GM21360 (cell line): ENCODE results near the gene ADAM8.
A peak's percentile ranks its signal among the peaks of the same experiment; 100 is the strongest.
"Not testable (repeated sequence)": the region's sequence is repeated elsewhere in the genome, so short reads cannot be mapped to it uniquely, and the experiment has no call there.

Experiments used
- ATAC-seq: cut with Tn5 transposase; IDR thresholded peaks from one replicate; pipeline ENCODE4 v1.9.1; 2021; ENCODE audit warnings: mild to moderate bottlenecking, moderate library complexity; ENCODE audit not compliant: unreplicated experiment

ADAM8 gene

DNA sequence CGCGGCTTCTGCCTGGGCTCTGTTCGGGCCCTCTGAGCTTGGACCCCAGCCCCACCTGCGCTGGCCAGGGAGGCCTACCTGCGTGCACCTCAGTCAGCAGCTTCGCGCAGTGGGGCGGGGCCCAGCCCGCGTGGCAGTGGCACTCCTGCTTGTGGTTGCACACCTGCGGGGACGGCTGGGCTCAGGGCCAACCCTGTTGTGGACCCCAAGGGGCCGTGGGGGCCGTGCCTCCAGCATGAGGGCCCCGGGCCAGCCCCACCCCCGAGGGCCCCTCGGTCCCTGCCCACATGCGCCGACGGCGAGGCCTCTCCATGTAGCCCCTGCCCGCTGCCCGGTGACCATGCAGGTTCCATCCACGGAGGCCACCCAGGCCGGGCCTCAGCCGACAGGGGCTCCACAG is 7.3 kb downstream of the ADAM8 start:
- no peak for ATAC-seq

DNA sequence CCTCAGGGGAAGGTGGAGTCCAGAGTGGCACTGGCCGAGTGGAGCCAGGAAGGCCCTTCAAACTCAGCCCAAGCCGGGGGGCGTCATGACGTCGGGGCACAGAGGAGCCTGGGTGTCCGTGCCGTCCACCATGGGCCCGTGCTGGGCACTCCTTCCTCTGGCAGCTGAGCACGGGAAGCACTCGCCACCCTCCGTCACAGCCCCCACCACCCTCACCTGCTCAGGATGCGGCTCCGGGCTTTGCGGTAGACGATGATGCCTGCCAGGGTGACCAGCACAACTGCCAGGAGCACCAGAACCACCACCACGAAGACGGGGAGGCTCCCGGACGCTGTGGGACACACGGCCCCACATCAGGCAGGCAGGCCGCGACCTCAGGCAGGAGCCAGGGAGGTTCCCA is 8.1 kb downstream of the ADAM8 start:
- no peak for ATAC-seq

DNA sequence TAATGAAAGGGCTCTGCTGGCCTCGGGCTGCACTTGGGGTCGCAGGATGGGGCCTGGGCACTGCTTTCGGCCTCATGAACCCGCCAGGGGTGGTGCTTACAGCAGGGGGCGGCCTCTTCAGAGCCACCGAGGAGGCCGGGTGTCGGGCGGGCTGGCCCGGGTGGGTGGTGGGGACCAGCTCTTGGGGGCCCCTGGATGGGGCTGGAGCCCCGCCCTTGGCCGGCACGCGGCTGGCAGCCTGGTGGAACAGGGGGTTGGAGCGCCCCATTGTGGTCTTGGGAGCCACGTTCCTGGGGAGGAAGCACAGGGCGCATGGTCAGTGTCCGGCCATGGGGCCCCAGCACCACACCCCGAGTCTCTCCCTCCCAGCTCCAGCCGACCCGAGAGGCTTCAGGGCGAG is 8.8 kb downstream of the ADAM8 start:
- no peak for ATAC-seq

DNA sequence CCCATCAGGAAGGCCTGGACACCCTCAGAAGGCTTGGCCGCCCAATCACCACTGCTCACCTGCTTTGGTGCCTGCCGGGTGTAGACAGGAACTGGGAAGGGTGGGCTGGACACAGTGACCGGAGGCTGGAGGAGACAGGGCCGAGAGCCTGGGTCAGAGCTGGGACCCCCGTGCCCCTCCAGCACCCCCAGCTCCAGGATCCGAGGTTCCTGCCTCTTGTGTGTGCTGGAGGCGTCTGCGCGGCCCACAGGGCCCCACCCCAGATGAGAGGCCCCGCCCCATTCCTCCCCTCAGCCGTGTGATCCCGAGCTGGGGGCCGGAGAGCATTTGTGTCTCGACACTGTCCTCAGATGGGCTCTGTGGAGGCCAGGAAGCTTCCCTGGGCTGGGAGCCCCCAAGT is 9.4 kb downstream of the ADAM8 start:
- no peak for ATAC-seq

DNA sequence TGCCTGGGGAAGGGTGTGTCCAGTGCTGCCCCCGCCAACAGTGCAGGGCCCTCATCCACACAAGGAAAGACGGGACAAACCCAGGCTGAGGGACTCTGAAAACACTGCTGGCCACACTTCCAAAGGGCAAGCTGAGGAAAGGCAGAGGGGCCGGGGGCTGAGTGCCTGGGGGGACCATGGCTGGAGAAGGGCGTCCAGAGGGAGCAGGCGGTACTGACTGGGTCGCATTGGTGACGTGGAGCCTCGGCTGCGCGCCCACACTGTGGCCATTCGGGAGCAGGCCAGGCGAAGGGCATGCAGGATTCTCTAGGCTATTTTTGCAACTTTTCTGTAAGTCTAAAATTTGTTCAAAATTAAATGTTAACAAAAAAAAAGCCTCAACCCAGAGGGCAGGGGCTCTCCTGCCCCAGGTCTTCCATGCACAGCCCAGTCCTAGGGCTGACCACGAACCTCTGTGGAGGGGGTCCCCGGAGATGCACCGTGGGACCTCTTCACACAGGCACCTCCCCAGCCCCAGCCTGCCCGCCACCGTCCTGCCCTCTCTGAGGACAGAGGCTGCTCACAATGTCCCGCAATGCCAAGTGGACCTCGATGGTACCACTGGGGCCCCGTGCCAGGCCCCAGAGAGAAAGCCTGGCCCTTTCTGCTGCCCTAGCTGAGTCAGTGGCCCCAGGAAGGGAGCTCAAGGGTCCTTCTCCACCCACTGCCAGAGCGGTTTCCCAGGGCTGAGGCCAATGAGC is 10.4 kb downstream of the ADAM8 start:
- ATAC-seq = no peak

DNA sequence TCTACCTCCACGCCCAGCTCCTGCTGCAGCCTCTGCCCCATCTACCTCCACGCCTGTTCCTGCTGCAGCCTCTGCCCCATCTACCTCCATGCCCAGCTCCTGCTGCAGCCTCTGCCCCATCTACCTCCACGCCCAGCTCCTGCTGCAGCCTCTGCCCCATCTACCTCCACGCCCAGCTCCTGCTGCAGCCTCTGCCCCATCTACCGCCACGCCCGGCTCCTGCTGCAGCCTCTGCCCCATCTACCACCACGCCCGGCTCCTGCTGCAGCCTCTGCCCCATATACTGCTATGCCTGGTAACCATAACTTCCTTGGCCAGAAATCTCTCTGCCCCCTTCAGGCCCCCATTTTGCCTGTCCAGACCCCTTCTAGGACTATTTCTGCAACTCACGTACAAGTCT is 11.6 kb downstream of the ADAM8 start:
- not testable (repeated sequence) for ATAC-seq

DNA sequence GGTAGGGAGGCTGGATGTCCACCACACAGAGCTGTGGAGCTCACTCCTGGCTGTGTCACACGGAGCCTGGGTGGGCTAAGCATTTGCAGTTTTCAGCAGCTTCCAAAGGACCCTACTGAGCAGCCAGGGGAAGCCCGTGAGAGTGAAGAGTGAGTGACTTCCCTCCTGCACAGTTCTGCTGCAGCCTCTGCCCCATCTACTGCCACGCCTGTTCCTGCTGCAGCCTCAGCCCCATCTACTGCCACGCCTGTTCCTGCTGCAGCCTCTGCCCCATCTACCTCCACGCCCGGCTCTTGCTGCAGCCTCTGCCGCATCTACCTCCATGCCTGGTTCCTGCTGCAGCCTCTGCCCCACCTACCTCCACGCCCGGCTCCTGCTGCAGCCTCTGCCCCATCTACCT is 12.2 kb downstream of the ADAM8 start:
- no peak for ATAC-seq

DNA sequence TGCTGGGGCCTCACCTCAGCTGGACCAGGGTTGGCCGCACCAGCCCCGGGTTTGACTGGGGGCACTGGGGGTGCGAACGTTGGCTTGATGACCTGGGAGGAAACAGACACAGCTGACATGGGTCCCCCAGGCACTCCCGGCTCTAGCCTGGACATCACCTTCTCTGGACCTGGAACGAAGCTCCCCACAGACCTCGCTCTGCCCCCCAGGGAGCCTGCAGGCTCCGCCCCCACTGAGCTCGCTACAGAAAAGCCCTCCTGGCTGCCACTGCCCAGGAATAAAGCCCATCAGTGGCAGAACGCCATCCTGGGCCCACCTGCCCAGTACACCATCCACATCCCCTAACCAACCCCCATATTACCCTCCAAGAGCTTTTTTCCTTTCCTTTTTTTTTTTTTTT is 13.0 kb downstream of the ADAM8 start:
- no peak for ATAC-seq

DNA sequence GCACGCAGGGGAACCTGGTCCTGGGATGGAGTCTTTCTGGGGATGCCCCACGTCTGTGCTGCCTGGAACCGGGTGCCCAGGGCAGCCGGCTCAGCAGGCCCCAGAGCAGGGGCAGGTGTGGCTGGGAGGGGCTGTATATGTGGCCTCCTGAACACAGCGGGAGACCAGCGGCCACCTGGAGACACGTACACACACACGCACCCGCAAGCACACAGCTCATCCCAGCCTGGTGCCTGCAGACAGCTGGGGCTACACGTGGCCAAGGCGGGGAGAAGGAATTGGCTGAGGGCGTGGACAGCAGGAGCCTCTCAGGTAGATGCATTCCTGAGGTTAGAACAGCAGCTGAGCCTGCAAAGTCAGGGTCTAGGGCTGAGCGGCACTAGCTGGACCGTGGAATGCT is 14.0 kb downstream of the ADAM8 start:
- no peak for ATAC-seq

DNA sequence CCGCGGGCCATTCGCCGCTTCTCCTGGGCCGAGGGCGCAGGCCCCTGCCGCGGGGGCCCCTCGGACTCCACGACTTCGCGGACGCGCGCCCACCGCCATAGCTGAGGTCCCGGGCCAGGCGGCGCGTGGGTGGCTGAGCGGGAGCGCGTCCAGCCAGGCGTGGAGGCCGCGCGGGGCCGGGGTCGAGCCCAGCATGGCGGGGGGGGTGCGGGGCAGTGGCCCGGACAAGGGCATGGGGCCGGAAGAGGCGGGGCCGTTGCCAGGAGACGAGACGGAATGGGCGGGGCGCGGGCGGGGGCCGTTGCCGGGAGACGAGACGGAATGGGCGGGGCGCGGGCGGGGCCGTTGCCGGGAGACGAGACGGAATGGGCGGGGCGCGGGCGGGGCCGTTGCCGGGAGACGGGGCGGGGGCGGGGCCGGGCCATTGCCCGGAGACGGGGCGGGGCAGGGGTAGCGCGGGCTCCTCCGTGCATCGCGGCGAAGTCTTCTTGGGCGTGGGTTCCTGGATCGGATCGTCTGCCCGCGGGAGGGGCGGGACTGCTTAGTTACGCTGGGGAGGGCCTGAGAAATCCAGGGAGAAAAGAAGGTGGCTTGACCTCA is 14.8 kb downstream of the ADAM8 start:
- ATAC-seq = peak; percentile 38

DNA sequence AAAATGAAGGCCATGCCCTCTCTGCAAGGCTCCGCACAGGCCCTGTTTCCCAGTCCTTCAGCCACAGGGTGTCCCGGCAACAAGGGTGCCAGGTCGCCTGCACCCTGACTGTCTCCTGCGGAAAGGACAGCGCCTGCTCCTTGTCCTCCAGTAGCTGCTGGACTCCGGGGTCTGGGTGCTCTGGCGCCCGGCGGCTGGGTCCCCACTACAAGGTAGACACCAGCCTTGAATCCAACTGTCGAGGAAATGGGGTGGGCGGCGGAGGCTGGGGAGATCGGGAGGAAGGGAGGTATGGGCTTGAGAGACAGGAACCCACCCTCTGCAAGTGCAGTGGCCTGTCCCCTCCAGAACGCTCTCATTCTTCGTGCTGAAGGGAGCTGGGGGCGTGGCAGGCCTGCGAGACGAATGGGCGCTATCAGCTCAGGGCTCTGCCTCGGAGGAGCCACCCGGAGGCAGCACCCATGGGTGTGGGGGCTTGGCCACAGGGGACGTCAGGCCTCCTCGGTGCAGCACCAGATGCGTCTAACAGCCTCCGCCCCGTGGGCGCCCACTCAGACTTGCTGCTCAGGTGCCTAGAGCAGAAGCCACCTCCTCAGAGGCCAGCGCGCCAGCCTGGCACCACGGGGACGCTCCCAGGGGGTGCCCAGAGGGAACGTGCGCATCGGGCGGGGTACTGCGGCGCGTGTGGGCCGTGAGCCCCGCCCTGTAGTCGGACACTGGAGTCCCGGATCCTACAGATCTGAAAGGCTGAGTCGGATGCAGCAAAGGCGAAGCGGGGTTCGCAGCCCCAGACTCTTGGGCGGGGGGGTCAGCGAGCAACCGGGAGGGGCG is 15.6 kb downstream of the ADAM8 start:
- ATAC-seq = peak; percentile 49

DNA sequence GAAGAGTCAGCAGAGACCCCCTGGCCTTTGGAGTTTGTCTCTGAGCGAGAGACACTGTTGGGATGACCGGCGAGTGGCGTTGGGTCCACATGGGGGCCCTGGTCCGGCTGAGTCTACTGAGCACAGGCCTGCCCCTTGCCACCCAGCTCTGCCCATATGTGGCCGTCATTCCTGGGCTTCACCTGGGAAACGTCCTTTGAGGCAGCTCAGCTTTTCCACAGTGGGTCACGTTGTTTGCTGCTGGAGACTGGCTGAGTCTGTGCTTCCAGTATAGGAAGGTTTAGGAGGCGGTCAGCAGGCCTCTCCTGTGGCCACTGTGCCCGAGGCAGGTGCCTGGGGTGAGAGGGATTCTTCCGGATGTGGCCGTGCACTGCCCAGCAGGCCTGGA is 17.1 kb downstream of the ADAM8 start:
- no peak for ATAC-seq

DNA sequence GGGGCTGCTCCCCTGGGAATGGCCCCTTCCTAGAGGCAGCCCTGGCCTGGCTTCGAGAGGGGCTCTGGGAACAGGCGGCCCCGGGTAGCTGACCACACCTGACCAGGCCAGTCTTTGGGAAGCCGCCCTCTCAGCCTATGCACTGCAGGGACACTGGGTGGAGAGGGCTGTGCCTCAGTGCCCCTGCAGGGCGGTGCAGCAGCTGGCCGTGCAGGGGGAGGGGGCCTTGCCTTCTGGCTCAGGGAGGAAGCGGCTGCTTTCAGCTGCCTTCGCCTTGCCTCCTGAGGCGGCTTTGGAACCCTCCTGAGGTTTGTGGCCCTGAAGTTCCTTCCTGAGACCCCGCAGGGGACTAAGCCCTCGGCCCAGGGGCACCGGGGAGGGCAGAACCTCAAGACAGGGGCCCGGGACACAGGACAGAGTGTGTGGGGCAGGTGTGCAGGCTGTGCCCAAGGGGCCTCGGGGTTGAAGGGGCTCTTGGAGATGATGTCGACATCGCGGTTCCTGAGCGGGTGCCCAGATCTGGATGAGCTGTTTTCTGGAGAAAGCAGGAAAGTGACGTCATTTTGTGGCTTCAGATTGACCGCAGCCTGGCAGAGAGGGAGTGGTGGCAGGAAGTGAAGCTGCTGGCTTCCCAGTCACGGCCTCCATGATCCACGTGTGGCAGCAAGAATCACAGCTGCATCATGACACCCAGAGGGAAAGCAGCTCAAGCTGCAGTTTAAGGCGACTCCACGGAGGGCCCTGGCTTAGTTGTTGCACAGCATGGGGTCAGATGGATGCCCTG is 17.7 kb downstream of the ADAM8 start:
- no peak for ATAC-seq

DNA sequence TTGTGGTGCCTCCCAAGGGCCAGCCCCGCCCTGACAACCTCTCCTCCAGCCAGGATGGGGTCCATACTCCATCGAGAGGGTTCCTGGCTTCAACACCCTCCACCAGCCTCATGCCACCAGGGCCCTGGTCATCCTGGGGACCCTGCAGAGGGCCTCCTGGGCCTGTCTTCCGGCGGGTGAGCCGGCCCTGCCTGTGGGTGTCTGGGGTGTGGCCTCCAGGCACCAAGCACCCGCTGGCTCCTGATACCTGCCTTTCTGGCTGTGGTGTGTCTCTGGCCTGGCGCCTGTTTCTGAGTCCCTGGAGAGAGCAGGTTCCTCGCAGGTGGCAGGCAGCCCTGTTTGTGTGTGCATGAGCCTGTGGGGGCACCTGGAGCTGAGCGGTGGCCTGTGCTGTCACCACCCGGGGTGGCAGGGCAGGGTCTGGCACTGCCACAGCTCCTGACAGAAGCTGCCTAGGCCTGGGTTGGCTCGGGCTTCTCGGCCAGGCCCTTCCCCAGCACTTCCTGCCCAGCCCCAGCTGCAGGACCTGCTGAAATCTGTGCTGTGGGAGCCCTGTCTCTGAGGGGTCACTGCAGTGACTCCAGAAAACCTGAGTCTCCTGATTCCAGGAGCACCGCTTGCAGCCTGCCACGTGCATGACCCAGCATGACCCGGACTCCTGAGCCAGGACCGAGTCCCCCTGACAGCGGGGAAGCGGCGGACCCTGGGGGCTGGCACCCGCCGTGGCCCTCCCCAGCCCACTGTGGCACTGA is 18.4 kb downstream of the ADAM8 start:
- ATAC-seq = no peak

DNA sequence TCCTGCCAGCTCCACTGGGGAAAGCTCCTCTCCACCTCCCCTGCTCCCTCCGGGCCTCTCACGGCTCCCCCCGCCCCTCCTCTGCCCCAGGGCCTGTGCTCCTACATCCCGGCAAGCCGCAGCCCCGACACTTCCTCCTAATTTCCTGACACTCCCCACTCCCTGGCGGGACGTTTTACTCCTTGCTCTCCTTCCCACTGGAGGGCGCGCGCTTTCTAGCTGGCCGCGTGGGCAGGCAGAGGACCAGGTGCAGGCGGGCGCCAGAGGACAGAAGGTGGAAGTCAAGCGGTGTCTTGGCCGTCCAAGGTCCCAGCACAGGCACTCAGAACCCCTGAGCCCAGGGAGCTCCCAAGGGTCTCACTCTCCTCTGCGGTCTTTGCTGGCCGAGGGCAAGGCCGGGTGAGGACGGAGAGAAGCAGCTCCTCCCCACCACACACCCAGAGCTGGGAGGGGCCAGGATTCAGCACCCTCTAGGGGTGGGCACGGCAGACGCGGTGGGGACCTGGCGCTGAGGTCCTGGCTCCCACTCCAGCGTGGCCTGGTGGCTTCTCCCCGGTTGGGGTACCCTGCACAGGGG is 19.1 kb downstream of the ADAM8 start:
- no peak for ATAC-seq

DNA sequence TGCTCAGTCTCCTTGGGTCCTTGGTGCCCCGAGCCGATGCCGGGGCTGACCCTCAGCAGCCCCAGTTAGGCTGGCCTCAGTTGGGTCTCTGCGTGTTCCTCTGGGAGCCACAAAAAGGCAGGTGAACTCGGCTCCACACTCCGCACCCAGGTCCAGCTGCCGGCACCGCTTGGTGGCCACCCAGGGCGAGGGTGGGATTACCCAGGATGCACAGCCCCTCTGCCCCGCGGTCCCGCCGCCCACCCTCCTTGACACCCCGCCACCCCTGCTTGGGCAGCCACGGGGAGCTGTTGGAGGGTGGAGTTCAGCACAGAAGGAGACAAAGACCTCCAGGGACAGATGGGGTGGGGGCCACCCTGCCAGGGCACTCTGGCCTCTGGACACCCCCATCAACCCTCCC is 21.3 kb downstream of the ADAM8 start:
- no peak for ATAC-seq

DNA sequence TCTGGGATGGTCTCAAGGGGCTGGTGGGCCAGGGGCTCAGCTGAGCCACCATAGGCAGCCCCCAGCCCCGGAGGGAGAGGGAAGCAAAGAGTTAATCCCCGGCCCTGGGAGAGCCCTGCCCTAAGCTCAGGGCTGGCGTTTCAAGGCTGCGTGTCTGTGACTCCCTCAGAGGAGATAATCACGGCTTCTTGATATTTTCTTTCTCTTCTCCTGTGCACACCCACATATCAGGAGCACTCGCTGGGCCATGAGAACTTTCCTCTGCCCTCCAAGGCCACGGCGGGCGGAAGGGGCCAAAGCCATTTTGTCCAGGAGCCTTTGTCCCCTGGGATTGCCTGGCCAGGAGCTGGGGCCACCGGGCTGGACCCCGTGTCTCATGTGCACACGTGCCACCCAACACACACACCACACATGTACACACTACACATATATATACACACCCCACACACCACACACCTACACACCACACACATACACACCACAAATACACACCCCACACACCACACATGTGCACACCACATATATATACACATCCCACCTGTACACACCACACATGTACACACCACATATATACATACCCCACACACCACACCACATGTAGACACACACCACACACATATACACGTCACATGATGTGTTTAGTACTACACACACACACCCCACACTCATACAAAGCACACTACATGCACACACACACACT is 22.1 kb downstream of the ADAM8 start:
- no peak for ATAC-seq

DNA sequence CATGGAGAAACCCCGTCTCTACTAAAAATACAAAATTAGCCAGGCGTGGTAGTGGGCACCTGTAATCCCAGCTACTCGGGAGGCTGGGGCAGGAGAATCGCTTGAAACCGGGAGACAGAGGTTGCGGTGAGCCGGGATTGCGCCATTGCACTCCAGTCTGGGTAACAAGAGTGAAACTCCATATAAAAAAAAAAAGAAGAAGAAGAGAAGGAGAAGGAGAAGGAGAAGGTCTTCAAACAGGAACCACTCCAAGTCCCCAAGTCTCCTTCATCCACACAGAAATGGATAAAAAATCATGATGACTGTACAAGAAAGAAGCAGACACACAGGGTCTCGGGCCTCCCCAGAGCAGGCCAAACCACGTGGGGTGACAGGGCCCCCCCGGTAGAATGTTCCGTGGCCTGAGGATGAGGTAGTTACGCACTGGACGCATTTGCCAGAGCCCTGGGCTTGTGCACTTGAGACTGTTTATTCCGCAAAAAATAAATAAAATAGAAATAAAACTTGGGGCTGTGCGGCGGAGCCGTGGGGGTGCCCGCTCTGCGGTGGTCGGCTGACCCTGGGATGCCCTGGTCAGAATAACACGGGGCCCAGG is 23.2 kb downstream of the ADAM8 start:
- ATAC-seq = no peak

DNA sequence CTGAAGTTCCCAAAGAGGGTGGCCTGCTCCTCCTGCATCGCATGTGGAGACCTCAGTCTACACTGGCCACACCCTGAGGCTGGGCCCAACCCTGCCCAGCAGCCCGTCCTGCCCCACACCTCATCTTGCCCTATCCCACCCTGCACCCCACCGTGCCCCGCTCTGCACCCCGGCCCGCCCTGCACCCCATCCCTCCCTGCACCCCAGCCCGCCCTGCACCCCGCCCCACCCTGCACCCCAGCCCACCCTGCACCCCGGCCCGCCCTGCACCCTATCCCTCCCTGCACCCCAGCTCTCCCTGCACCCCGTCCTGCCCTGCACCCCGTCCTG is 24.5 kb downstream of the ADAM8 start:
- ATAC-seq = no peak
